DMS114 treated with DMSO at 0.1 percent for 48 hours (cell line): ENCODE data around the gene UTP3.
A peak's percentile ranks its signal among the peaks of the same experiment; 100 is the strongest.
"Not testable (repeated sequence)": the region's sequence is repeated elsewhere in the genome, so short reads cannot be mapped to it uniquely, and the experiment has no call there.

Source experiments
- DNase-seq: peaks from one replicate; lab custom pipeline; 2025; ENCODE audit not compliant: unreplicated experiment; lab: John Stamatoyannopoulos, UW

The UTP3 gene

GRCh38 chr4:70687821-70688794 is at the start of gene UTP3:
Gene UTP3 (plus strand): TSS chr4:70688532. CDS start chr4:70688678, 146 bp downstream.
- DNase-seq: peak; percentile 89

GRCh38 chr4:70640192-70640591 is 48.1 kb upstream of the UTP3 start:
- no peak for DNase-seq

- not testable (repeated sequence) for DNase-seq
These were observed 37.6 kb upstream of the UTP3 start for GRCh38 chr4:70650741-70651140.

- peak; percentile 25 for DNase-seq
These were observed 36.3 kb upstream of the UTP3 start for GRCh38 chr4:70651864-70652506.

GRCh38 chr4:70654605-70655011 is 33.7 kb upstream of the UTP3 start:
- DNase-seq: no peak

- DNase-seq: no peak
These were observed 31.0 kb upstream of the UTP3 start for GRCh38 chr4:70657326-70657725.

- DNase-seq: no peak
These were observed 29.9 kb upstream of the UTP3 start for GRCh38 chr4:70658418-70658817.

GRCh38 chr4:70660106-70660505 is 28.2 kb upstream of the UTP3 start:
- no peak for DNase-seq

- not testable (repeated sequence) for DNase-seq
These were observed 26.9 kb upstream of the UTP3 start for GRCh38 chr4:70661309-70661922.

GRCh38 chr4:70666369-70666768 is 22.0 kb upstream of the UTP3 start, which contains the start of gene JCHAIN:
Gene JCHAIN (minus strand): TSS chr4:70666508. CDS start chr4:70666490, 18 bp downstream.
- no peak for DNase-seq

- no peak for DNase-seq
These were observed 20.4 kb upstream of the UTP3 start for GRCh38 chr4:70667740-70668535.

GRCh38 chr4:70670332-70671014 is 17.9 kb upstream of the UTP3 start:
- no peak for DNase-seq

- no peak for DNase-seq
These were observed 17.2 kb upstream of the UTP3 start for GRCh38 chr4:70671091-70671490.

- DNase-seq: no peak
These were observed 14.1 kb upstream of the UTP3 start for GRCh38 chr4:70674191-70674590.

- DNase-seq: no peak
These were observed 13.6 kb upstream of the UTP3 start for GRCh38 chr4:70674731-70675130.

- no peak for DNase-seq
These were observed 11.7 kb upstream of the UTP3 start for GRCh38 chr4:70676554-70677090.

GRCh38 chr4:70678383-70678999 is 9.8 kb upstream of the UTP3 start:
- no peak for DNase-seq

GRCh38 chr4:70680934-70681333 is 7.4 kb upstream of the UTP3 start:
- DNase-seq: no peak

GRCh38 chr4:70681704-70682103 is 6.6 kb upstream of the UTP3 start:
- no peak for DNase-seq
